Fibroblast of lung (primary cell): Measurements from ENCODE around the gene LYZL4. TPM values are rescaled to one million over a fixed set of nuclear protein-coding genes. Genes with fewer than 3 reads are reported as not detected.

Experiments
- DNase-seq, 2 donors: peaks; one replicate each; pipeline versions ENCODE4 v3.0.0 to v3.0.0-alpha.2; 2010; ENCODE audit warnings: low read depth in 2 of 2
- H2AFZ ChIP-seq: 2 replicates; pipeline ENCODE4 v1.5.1; 2012; ENCODE audit warnings: low read length, control low read depth, inconsistent platforms
- H3K27ac ChIP-seq: 2 replicates; pipeline ENCODE4 v1.5.1; 2011; ENCODE audit warnings: low read length, control low read depth; ENCODE audit not compliant: insufficient read depth
- H3K27me3 ChIP-seq: 2 replicates; pipeline ENCODE4 v1.5.1; 2011; ENCODE audit warnings: mild to moderate bottlenecking, low read length; ENCODE audit not compliant: control insufficient read depth, insufficient read depth
- H3K36me3 ChIP-seq: 2 replicates; pipeline ENCODE4 v1.5.1; 2011; ENCODE audit warnings: low read length; ENCODE audit not compliant: control insufficient read depth, insufficient read depth
- H3K4me1 ChIP-seq: 2 replicates; pipeline ENCODE4 v1.5.1; 2011; ENCODE audit warnings: low read length; ENCODE audit not compliant: control insufficient read depth, insufficient read depth; ENCODE audit errors: extremely low read depth
- H3K4me2 ChIP-seq: 2 replicates; pipeline ENCODE4 v1.5.1; 2011; ENCODE audit warnings: low read length, control low read depth; ENCODE audit not compliant: insufficient read depth; ENCODE audit errors: extremely low read depth
- H3K4me3 ChIP-seq, 4 experiments: fragments of 200-600 bp in 1 of 4; sonication (generic) in 1 of 4; replicated peaks in 1 of 4; 2 replicates each; pipeline ENCODE4 v1.5.1; 2011 to 2016; ENCODE audit warnings: low read length in 4 of 4, low read depth in 3 of 4, mild to moderate bottlenecking in 3 of 4, control low read depth in 2 of 4, inconsistent platforms in 1 of 4, mixed read lengths in 1 of 4; ENCODE audit not compliant: insufficient read depth in 1 of 4; ENCODE audit errors: control extremely low read depth in 1 of 4
- H3K79me2 ChIP-seq: 2 replicates; pipeline ENCODE4 v1.5.1; 2012; ENCODE audit warnings: mild to moderate bottlenecking, low read length, inconsistent platforms; ENCODE audit not compliant: control insufficient read depth, insufficient read depth
- H3K9ac ChIP-seq: 2 replicates; pipeline ENCODE4 v1.5.1; 2011; ENCODE audit warnings: mild to moderate bottlenecking, low read length, control low read depth; ENCODE audit not compliant: insufficient read depth
- H3K9me3 ChIP-seq: 2 replicates; pipeline ENCODE4 v1.5.1; 2012; ENCODE audit warnings: low read depth, low read length; ENCODE audit not compliant: control insufficient read depth, insufficient read depth
- H4K20me1 ChIP-seq: 2 replicates; pipeline ENCODE4 v1.5.1; 2011; ENCODE audit warnings: low read length; ENCODE audit not compliant: control insufficient read depth, insufficient read depth; ENCODE audit errors: extremely low read depth
- CTCF ChIP-seq, 2 donors: IDR thresholded peaks in 1 of 2; conservative IDR thresholded peaks in 1 of 2; 1 replicate in 1 of 2; 2 replicates in 1 of 2; pipeline ENCODE4 v1.5.1; 2011 to 2012; ENCODE audit warnings: low read length in 2 of 2, control low read depth in 1 of 2, inconsistent platforms in 1 of 2, low read depth in 1 of 2, mild to moderate bottlenecking in 1 of 2
- EZH2 ChIP-seq: IDR thresholded peaks from 2 replicates; pipeline ENCODE4 v1.5.1; 2012; ENCODE audit warnings: low read length, control low read depth, mild to moderate bottlenecking; ENCODE audit errors: missing control alignments
- polyA plus RNA-seq, 2 donors: library from polyadenylated mRNA; depleted of rRNA in 1 of 2; stranded (reverse) in 1 of 2; unstranded in 1 of 2; fragments of >200 nt; gene quantifications; 2 replicates each; pipeline ENCODE4 v1.2.1, GENCODE V29; 2011 to 2012; ENCODE audit warnings: missing spikeins in 1 of 2
- total RNA-seq: library from RNA; depleted of rRNA; stranded (reverse); fragments of >200 nt; gene quantifications from 2 replicates; pipeline ENCODE4 v1.2.1, GENCODE V29; 2014

LYZL4 gene
- total and polyA plus RNA-seq, 2 donors (not counting 1 experiment from before 2014, with no cell fraction given) = not detected

GRCh38 chr3:42438193-42438592, 27.8 kb upstream of the LYZL4 start:
- Histone ChIP-seq H3K79me2 (no peaks in the 10 kb centered on the region), H3K9ac (no peak overlapping the region), H3K4me3 (no peak overlapping the region), H3K27ac (no peak overlapping the region), H3K4me2 (no peak overlapping the region), H3K4me1 (no peaks in the 10 kb centered on the region), H3K27me3 (peaks cover 3% of the 10 kb centered on the region), H2AFZ (no peak overlapping the region), H3K36me3 (no peaks in the 10 kb centered on the region), H4K20me1 (no peaks in the 10 kb centered on the region), H3K9me3 (no peaks in the 10 kb centered on the region)
- no peak for DNase-seq
- TF ChIP-seq CTCF (conservative IDR thresholded peaks at IDR 0.05 in 1 of 2, IDR thresholded peaks at IDR 0.05 in 1 of 2; ENCODE audit: low read depth in 1 of 2, low read length in 2 of 2) = no peak
- TF ChIP-seq EZH2 = no peak

- Histone ChIP-seq H3K27me3 (no peaks in the 10 kb centered on the region), H4K20me1 (no peaks in the 10 kb centered on the region), H3K9ac (no peak overlapping the region), H3K4me3 (no peak overlapping the region), H3K36me3 (no peaks in the 10 kb centered on the region), H2AFZ (no peak overlapping the region), H3K9me3 (no peaks in the 10 kb centered on the region), H3K4me1 (no peaks in the 10 kb centered on the region), H3K27ac (no peak overlapping the region), H3K79me2 (no peaks in the 10 kb centered on the region), H3K4me2 (no peak overlapping the region)
- no peak for DNase-seq
- TF ChIP-seq EZH2 (no peak), CTCF (conservative IDR thresholded peaks at IDR 0.05 in 1 of 2, IDR thresholded peaks at IDR 0.05 in 1 of 2; ENCODE audit: low read depth in 1 of 2, low read length in 2 of 2) (no peak)
Measured at GRCh38 chr3:42434777-42435380, 24.5 kb upstream of the LYZL4 start.

- no peak overlapping the region for H3K4me2 ChIP-seq
- TF ChIP-seq EZH2 (no peak), CTCF (conservative IDR thresholded peaks at IDR 0.05 in 1 of 2, IDR thresholded peaks at IDR 0.05 in 1 of 2; ENCODE audit: low read depth in 1 of 2, low read length in 2 of 2) (no peak)
- no peak overlapping the region for H3K9ac ChIP-seq
- H3K9me3 ChIP-seq = no peaks in the 10 kb centered on the region
- no peaks in the 10 kb centered on the region for H3K4me1 ChIP-seq
- H3K36me3 ChIP-seq = no peaks in the 10 kb centered on the region
- DNase-seq = no peak
- no peak overlapping the region for H3K4me3 ChIP-seq
- H3K79me2 ChIP-seq = no peaks in the 10 kb centered on the region
- H2AFZ ChIP-seq = no peak overlapping the region
- no peaks in the 10 kb centered on the region for H3K27me3 ChIP-seq
- no peaks in the 10 kb centered on the region for H4K20me1 ChIP-seq
- no peak overlapping the region for H3K27ac ChIP-seq
Measured at GRCh38 chr3:42432485-42432884, 22.1 kb upstream of the LYZL4 start.
